Measurements from ENCODE around the gene HAPLN3.

HAPLN3 gene

GRCh38 chr15:88845616-88846015 is 49.7 kb downstream of the HAPLN3 start:
- H3K4me1 ChIP-seq (ENCODE audit: low read length) = no peaks in the 10 kb centered on the region
- H3K36me3 ChIP-seq (replicated peaks; ENCODE audit: insufficient read depth, low read length) = no peaks in the 10 kb centered on the region
- H3K79me2 ChIP-seq (ENCODE audit: low read length) = no peaks in the 10 kb centered on the region
- H3K4me3 ChIP-seq (ENCODE audit: low read length) = no peak overlapping the region
- no peak overlapping the region for H3K9ac ChIP-seq (ENCODE audit: low read length)
- no peaks in the 10 kb centered on the region for H3K27me3 ChIP-seq (replicated peaks; ENCODE audit: insufficient read depth, low read length)
- no peaks in the 10 kb centered on the region for H4K20me1 ChIP-seq (ENCODE audit: insufficient read depth, low read length)
- TF ChIP-seq EZH2 (optimal IDR thresholded peaks at IDR 0.05; ENCODE audit: low read depth, low read length) (no peak), EZH2phosphoT487 (IDR thresholded peaks at IDR 0.05; ENCODE audit: low read length) (no peak), CTCF (IDR thresholded peaks at IDR 0.05; ENCODE audit: low read length) (no peak)
- DNase-seq = no peak
- H3K27ac ChIP-seq (ENCODE audit: low read length) = no peak overlapping the region
- no peaks in the 10 kb centered on the region for H3F3A ChIP-seq (ENCODE audit: insufficient read depth, low read length)
- no peaks in the 10 kb centered on the region for H3K9me2 ChIP-seq (replicated peaks; ENCODE audit: insufficient read depth, low read length)
- H2AFZ ChIP-seq (ENCODE audit: low read length) = no peak overlapping the region
- no peak overlapping the region for H3K4me2 ChIP-seq (ENCODE audit: low read depth, low read length)
- H3K9me3 ChIP-seq (replicated peaks; ENCODE audit: insufficient read depth, low read length) = no peaks in the 10 kb centered on the region

GRCh38 chr15:88844749-88845386 is 50.5 kb downstream of the HAPLN3 start:
- Histone ChIP-seq H3K9me2 (replicated peaks; ENCODE audit: insufficient read depth, low read length) (no peaks in the 10 kb centered on the region), H3K4me2 (ENCODE audit: low read depth, low read length) (no peak overlapping the region), H4K20me1 (ENCODE audit: insufficient read depth, low read length) (no peaks in the 10 kb centered on the region), H3K79me2 (ENCODE audit: low read length) (no peaks in the 10 kb centered on the region), H3K36me3 (replicated peaks; ENCODE audit: insufficient read depth, low read length) (no peaks in the 10 kb centered on the region), H3K9me3 (replicated peaks; ENCODE audit: insufficient read depth, low read length) (no peaks in the 10 kb centered on the region), H3K9ac (ENCODE audit: low read length) (no peak overlapping the region), H3K4me1 (ENCODE audit: low read length) (no peaks in the 10 kb centered on the region), H2AFZ (ENCODE audit: low read length) (no peak overlapping the region), H3K27ac (ENCODE audit: low read length) (no peak overlapping the region), H3K4me3 (ENCODE audit: low read length) (no peak overlapping the region), H3F3A (ENCODE audit: insufficient read depth, low read length) (no peaks in the 10 kb centered on the region), H3K27me3 (replicated peaks; ENCODE audit: insufficient read depth, low read length) (no peaks in the 10 kb centered on the region)
- no peak for TF ChIP-seq EZH2 (optimal IDR thresholded peaks at IDR 0.05; ENCODE audit: low read depth, low read length)
- no peak for TF ChIP-seq EZH2phosphoT487 (IDR thresholded peaks at IDR 0.05; ENCODE audit: low read length)
- TF ChIP-seq CTCF (IDR thresholded peaks at IDR 0.05; ENCODE audit: low read length) = no peak
- no peak for DNase-seq

GRCh38 chr15:88843334-88843733 is 52.0 kb downstream of the HAPLN3 start:
- Histone ChIP-seq H2AFZ (ENCODE audit: low read length) (no peak overlapping the region), H3K4me2 (ENCODE audit: low read depth, low read length) (no peak overlapping the region), H3K9me2 (replicated peaks; ENCODE audit: insufficient read depth, low read length) (no peaks in the 10 kb centered on the region), H3F3A (ENCODE audit: insufficient read depth, low read length) (no peaks in the 10 kb centered on the region), H3K27ac (ENCODE audit: low read length) (no peak overlapping the region), H3K4me3 (ENCODE audit: low read length) (no peak overlapping the region), H3K9me3 (replicated peaks; ENCODE audit: insufficient read depth, low read length) (no peaks in the 10 kb centered on the region), H3K27me3 (replicated peaks; ENCODE audit: insufficient read depth, low read length) (no peaks in the 10 kb centered on the region), H3K79me2 (ENCODE audit: low read length) (no peaks in the 10 kb centered on the region), H3K9ac (ENCODE audit: low read length) (no peak overlapping the region), H4K20me1 (ENCODE audit: insufficient read depth, low read length) (no peaks in the 10 kb centered on the region), H3K4me1 (ENCODE audit: low read length) (no peaks in the 10 kb centered on the region), H3K36me3 (replicated peaks; ENCODE audit: insufficient read depth, low read length) (no peaks in the 10 kb centered on the region)
- no peak for DNase-seq
- TF ChIP-seq EZH2 (optimal IDR thresholded peaks at IDR 0.05; ENCODE audit: low read depth, low read length) (no peak), EZH2phosphoT487 (IDR thresholded peaks at IDR 0.05; ENCODE audit: low read length) (no peak), CTCF (IDR thresholded peaks at IDR 0.05; ENCODE audit: low read length) (no peak)

Measured in MM.1S (cell line).